Activated CD8-positive, alpha-beta memory T cell treated with anti-CD3 and anti-CD28 coated beads for 24 hours (primary cell): Measurements from ENCODE around the gene OTUD3.
"Not testable (repeated sequence)": the region's sequence is repeated elsewhere in the genome, so short reads cannot be mapped to it uniquely, and the experiment has no call there.

Experiments used
- DNase-seq: peaks from one replicate; pipeline ENCODE4 v3.0.0-alpha.2; 2020

The OTUD3 gene

GRCh38 chr1:19921310-19921709, 39.1 kb downstream of the OTUD3 start:
- no peak for DNase-seq

- DNase-seq = no peak
Measured at GRCh38 chr1:19922015-19922688, 40.0 kb downstream of the OTUD3 start.

GRCh38 chr1:19923137-19923952, 41.1 kb downstream of the OTUD3 start, which contains the start of gene PLA2G2E:
TSS of gene PLA2G2E (minus strand) at chr1:19923617. CDS start at chr1:19923559, 58 bp downstream.
- no peak for DNase-seq

GRCh38 chr1:19923953-19924346, 41.8 kb downstream of the OTUD3 start:
- no peak for DNase-seq

- no peak for DNase-seq
Measured at GRCh38 chr1:19925342-19926070, 43.3 kb downstream of the OTUD3 start.

GRCh38 chr1:19926296-19927129, 44.3 kb downstream of the OTUD3 start:
- no peak for DNase-seq

GRCh38 chr1:19927130-19927421, 44.9 kb downstream of the OTUD3 start:
- not testable (repeated sequence) for DNase-seq

- no peak for DNase-seq
Measured at GRCh38 chr1:19932866-19933265, 50.7 kb downstream of the OTUD3 start.

GRCh38 chr1:19934336-19934735, 52.1 kb downstream of the OTUD3 start:
- DNase-seq = no peak

- DNase-seq = no peak
Measured at GRCh38 chr1:19936061-19936750, 54.0 kb downstream of the OTUD3 start.

- no peak for DNase-seq
Measured at GRCh38 chr1:19938472-19938871, 56.3 kb downstream of the OTUD3 start.

GRCh38 chr1:19940486-19941205, 58.5 kb downstream of the OTUD3 start:
- DNase-seq = no peak

GRCh38 chr1:19941206-19941568, 59.0 kb downstream of the OTUD3 start:
- DNase-seq = no peak

- DNase-seq = no peak
Measured at GRCh38 chr1:19942088-19942487, 59.9 kb downstream of the OTUD3 start.

GRCh38 chr1:19942657-19943056, 60.5 kb downstream of the OTUD3 start:
- DNase-seq = no peak

- no peak for DNase-seq
Measured at GRCh38 chr1:19945914-19946313, 63.7 kb downstream of the OTUD3 start.

GRCh38 chr1:19946331-19946751, 64.1 kb downstream of the OTUD3 start:
- no peak for DNase-seq

- no peak for DNase-seq
Measured at GRCh38 chr1:19946971-19947370, 64.8 kb downstream of the OTUD3 start.

GRCh38 chr1:19949016-19949415, 66.8 kb downstream of the OTUD3 start:
- no peak for DNase-seq

- DNase-seq = no peak
Measured at GRCh38 chr1:19954059-19954458, 71.9 kb downstream of the OTUD3 start.

GRCh38 chr1:19955534-19956170, 73.5 kb downstream of the OTUD3 start:
- no peak for DNase-seq
